Stimulated activated CD4-positive, alpha-beta T cell treated with anti-CD3 and anti-CD28 coated beads, TNF-alpha, amount 100 ng/mL, for 24 hours (primary cell): ENCODE results near the gene TTLL9.

ENCODE experiments used
- DNase-seq, 3 experiments: peaks; one replicate each; pipeline ENCODE4 v3.0.0-alpha.2; 2020; ENCODE audit warnings: low read depth in 3 of 3

Gene TTLL9

DNA sequence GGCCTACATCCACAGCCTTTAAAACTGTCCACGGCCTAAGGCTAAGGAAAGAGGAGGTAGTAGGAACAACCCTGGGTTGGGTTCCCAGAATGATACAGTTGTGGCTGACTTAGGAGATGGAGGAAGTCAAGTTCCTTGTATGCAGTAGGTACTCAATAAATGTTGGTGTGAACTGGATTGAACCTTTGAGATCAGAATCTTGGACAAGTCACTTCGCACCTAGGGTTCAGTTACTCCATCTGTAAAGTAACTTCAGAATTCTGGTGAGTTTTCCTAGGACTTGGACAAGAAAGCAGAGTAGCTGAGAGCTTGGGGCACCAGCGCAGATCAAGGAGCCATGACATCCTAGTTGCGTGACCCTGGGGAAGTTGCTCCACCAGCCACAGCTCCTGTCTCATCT, 106.6 kb downstream of the TTLL9 start:
- no peak for DNase-seq

GRCh38 chr20:31979713-31980426, 109.4 kb downstream of the TTLL9 start:
- DNase-seq: no peak

- no peak for DNase-seq
Measured at GRCh38 chr20:31981784-31982183, 111.3 kb downstream of the TTLL9 start.

- DNase-seq: no peak
Measured at GRCh38 chr20:31984981-31985471, 114.6 kb downstream of the TTLL9 start.

- DNase-seq: no peak
Measured at GRCh38 chr20:31987744-31988143, 117.3 kb downstream of the TTLL9 start.

- no peak for DNase-seq
Measured at GRCh38 chr20:31988430-31989015, 118.1 kb downstream of the TTLL9 start.

DNA sequence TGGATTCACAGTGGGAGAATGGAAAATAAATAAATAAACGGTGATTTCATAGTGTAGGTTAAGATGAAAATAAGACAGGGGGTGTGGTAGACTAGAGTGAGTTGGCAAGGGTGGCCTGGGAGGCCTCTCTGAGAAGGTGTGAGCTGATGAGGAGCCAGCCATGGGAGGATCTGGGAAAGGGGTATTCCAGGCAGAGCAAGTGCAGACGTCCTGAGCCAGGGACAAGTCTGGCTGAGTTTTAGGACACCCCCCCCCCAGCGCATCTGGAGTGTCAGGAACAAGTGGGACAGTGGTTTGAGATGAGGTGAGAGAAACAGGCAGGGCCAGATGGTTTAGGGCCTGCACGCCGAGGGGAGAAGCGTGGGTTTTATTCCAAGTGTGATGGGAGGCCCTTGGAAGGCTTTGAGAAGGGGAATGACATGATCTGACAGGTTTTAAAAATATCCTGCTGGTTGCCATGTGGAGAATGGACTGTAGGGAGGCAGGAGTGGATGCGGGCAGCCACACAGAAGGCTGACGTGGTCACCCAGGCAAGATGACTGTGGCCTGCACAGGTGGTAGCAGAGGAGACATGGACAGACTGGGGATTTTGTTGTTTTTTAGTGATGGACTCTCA, 118.7 kb downstream of the TTLL9 start:
- no peak for DNase-seq

- DNase-seq: no peak
Measured at GRCh38 chr20:31990641-31991338, 120.4 kb downstream of the TTLL9 start.

DNA sequence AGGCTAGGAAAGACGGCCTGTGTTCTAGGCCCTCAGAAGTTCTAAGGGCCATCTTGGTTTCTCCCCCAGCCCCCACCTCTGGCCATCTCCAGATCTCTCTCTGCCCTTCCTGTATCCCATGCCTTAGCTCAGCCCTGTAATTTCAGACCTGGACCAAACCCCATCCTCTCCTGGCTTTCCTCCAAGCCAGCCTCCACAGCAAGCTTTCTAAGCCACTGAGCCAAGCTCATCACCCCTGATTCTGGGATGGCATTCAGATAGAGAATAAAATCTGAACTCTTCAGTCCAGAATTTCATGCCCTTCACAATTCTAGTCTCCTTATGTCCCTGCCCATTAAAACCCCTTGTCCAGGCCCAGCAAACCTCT, 120.9 kb downstream of the TTLL9 start:
- DNase-seq: no peak

GRCh38 chr20:31992086-31992485, 121.7 kb downstream of the TTLL9 start:
- DNase-seq: no peak
